ENCODE measurements around the gene KIAA0232.
"Not testable (repeated sequence)": the region's sequence is repeated elsewhere in the genome, so short reads cannot be mapped to it uniquely, and the experiment has no call there.

The KIAA0232 gene

DNA sequence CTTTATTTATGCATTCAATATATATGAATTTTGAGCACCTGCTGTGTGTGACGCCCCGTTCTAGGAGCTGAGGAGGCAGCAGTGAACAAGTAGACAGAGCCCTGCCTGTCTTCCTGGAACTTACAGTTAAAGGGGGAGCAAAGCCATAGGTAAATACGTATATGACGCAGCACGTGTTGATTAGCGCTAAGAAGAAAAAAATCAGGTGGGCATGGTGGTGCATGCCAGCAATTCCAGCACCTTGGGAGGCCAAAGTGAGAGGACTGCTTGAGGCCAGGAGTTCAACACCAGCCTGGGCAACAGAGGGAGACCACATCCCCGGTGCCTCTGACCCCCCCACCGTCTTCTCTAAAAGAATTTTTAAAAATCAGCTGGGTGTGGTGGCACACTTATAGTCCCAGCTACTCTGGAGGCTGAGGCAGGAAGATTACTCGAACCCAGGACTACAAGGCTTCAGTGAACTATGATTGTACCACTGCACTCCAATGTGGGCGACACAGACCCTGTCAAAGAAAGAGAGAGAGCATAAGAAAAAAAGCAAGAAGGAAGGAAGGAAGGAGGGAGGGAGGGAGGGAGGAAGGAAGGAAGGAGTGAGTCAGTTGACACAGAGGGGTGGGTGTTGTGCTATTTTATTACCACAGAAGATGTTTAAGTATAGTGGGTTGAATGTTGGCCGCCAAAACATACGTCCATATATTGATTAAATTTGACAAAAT, 5.4 kb upstream of the KIAA0232 start:
- no peak for DNase-seq

DNA sequence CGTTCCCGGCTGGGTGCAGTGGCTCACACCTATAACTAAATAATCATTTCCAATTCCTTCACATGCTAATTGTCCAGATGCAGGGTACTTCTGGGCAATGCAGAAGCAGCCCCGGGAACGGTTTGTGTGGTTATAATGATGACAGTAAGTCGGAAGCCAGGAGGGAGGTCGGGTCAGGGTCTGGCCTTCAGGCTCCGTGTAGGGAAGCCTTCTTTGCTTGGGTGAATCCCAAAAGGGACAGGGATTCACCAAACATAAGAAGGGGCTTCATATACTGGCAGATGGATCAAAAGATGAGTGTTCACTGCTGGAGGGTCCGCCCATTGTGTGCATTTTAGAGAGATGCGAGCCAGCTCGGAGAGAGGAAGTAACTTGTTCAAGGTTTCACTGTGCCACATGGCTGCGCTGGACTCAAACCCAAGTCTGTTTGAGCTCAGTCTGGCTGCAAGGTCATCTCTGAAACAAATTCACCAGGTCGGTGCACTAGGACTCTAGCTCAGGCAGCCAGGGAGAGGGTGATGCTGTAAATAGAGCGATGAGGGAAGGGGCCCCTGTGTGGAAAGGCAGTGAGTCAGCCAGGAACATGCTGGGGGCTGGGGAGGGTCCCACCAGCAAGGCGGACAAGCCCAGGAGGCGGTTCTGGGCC, 4.8 kb upstream of the KIAA0232 start:
- DNase-seq, result no peak

DNA sequence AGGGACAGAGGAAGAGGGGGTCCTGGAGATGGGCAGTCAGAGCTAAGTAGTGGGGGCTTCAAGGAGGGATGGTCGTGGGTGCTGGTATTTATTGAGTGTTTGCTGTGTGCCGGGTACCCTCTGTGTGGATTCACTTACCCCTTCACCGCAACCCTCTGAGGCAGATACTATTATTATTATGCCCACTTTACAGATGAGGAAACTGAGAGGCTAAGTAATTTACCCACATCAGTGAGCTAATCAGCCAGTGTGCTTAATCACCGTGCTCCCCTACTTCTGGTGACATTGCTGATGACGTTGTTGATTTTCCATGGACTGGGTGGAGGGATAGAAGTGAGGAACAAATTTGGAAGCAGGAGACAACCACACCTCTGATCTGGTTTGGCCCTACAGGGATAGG, 4.1 kb upstream of the KIAA0232 start:
- no peak for DNase-seq

DNA sequence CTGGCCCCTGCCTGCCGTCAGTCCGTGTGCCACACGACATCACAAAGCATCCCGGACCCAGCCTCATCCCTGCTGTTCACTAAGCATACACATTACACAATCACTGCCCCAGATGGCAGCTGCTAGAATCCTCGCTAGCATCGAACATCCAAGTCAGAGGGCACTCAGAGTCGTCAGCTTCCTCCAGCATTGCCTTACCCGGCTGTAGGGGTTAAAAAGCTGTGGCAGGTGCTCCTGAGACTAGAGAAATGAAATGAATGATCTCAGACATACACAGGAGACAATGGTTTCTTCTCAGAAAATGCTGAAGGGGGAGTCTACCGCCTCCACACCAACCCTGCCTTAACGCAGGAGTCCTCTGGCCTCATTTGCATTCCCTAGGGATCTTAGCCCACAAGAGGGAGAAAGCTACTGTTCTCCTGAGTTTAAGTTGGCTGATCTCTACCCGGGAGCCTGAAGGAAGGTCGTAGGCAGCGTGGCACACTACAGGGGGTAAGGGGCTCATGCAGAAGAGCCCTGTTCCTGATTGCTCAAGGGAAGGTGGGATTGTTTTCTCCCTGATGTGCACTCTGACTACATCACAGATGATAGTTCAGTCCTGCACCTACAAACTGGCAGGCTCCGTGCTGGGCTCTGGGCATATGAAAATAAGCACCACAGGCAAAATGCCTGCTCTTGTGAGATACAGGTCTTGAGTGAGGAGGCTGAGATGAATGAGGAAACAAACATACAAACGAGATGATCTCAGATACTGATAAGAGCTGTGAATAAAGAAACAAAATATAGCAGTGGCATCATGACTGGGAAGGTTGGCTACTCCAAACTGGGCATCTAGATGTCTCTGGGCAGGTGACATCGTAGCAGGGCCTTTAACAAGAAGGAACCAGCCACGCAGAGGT, 2.6 kb upstream of the KIAA0232 start:
- no peak for DNase-seq

DNA sequence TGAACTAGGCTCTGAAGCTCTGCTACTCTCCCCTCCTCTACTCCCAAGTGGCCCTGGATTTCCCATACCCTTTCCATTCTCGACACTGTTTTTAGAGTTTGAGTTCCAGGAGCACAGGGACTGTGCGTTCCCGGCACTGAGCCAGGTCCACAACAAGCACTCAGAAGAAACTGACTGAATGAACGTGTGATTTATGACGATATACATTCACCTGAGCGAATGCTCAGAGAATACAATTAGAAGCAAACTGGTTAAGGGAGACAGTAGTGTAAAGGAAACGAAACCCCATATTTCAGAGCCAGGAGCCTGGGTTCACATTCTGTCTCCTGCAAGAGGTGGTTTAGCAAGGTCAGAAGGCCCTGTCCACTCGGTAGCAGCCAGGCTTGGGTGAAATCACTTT, 1.4 kb upstream of the KIAA0232 start:
- no peak for DNase-seq

DNA sequence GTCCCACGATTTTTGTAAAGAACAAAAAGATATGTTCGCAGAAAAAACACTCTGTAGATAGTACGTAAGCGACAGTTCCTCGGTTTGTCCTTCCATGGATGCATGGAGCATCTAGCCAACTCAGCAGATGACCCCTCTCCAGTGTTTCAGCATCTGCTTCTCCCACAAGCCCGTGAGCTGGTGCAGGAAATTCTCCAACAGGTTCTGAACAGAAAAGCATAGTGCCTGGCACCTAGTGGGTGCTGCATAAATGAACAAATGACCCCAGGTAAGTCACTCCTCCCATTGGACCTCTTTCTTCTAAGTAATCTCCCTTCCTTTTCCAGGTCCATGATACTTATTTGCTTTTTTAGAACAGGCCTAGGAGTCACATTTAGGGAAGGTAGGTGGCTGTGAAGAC, 966 bp upstream of the KIAA0232 start:
- no peak for DNase-seq

DNA sequence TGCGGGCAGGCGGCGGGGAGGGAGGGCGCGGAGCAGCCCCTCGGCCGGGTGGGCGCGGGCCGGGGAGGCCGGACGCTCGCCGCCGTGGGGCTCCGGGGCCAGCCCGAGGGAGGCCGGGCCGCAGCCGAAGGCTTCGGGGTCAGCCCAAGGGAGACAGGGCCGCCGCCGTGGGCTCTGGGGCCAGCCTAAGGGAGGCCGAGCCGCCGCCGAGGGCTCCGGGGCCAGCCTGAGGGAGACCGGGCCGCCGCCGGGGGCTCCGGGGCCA, 251 bp downstream of the KIAA0232 start:
- DNase-seq, result no peak

DNA sequence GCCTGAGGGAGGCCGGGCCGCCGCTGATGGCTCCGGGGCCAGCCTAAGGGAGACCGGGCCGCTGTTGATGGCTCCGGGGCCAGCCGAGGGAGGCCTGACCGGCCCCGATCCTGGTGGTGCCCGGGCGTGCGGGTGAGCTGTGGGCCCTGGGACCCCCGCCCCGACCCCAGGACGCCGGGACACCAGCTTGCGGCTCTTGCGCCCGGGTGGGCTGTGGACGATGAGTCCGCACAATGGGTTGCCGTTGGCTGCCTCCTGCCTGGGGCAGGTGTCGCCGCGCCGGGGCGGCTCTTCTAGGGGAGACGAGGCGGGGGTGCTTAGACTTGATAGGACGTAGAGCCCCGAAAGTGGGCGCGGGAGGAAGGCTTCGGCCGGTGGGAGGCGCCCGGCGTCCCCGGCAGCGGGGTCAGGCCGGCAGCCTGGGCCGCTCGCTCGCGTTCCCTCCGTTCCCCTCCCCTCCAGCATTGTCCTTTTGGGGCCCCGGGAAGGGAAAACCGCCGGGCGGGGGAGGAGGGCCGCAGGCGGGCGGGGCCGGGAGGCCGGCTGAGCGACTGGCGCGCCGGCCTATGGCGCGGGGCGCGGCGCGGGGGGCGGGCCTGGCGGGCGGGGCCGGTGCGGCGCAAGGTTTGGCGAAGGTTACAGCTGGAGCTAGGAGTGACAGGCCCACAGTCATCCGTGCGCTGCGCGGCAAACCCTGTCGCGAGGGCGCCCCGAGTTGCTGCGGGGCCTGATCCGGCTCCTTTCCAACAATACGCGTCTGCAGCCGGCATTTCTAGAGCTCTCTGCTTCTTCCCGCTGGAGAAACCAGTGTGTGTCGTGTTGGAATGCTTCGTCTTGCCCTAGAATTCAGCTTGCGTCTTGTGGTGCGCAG, 819 bp downstream of the KIAA0232 start:
- peak; percentile 92 for DNase-seq

DNA sequence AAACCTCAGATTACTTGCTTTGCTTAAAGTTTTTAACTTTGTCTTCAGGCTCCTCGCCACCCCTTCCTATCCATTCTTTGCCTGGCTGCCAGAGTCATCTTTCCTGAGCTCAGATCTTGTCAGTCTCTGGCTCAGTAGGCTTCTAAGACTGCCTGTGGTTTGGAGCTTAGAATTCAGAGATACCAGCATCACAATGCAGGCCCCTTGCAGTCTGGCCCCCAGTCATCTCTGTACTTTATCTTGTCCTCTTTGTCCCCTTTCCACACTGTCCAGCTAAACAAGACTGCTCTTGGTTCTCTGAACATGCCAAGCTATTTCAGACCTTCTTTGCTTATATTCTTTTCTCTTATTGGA, 3.0 kb downstream of the KIAA0232 start:
- DNase-seq, result no peak

DNA sequence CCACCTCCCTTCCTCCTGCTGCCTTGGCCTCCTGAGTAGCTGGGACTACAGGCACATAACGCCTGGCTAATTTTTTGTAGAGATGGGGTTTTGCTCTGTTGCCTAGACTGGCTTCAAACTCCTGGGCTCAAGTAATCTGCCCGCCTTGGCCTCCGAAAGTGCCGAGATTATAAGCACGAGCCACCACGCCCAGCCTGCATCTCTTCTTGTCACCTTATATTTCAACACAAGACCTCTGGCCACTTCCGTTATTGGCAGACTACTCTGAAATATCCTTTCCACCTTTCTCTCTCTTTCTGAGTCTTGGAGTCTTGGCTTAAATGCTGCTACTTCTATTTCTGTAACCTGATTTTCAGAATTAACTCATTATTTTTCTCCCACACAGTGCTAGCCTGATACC, 5.6 kb downstream of the KIAA0232 start:
- DNase-seq, result no peak

DNA sequence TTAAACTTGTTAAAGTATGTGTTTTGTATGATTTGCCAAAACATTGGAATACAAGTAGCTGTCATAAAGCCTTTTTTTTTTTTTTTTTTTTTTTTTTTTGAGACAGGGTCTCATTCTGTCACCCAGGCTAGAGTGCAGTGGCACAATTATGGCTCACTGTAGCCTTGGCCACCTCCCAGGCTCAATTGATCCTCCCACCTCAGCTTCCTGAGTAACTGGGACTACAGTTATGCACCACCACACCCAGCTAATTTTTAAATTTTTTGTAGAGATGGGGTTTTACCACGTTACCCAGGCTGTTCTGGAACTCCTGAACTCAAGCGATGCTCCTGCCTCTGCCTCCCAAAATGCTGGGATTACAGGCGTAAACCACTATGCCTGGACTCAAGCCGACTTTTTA, 8.7 kb downstream of the KIAA0232 start:
- DNase-seq, result not testable (repeated sequence)

DNA sequence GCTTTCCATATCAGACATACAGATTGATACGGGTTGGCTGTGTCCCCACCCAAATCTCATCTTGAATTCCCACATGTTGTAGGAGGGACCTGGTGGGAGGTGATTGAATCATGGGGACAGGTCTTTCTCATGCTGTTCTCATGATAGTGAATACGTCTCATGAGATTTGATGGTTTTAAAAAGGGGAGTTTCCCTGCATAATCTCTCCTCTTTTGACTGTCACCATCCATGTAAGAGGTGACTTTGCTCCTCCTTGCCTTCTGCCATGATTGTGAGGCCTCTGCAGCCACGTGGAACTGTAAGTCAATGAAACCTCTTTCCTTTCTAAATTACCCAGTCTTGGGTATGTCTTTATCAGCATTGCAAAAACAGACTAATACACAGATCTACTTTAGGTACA, 9.3 kb downstream of the KIAA0232 start:
- DNase-seq, result not testable (repeated sequence)

DNA sequence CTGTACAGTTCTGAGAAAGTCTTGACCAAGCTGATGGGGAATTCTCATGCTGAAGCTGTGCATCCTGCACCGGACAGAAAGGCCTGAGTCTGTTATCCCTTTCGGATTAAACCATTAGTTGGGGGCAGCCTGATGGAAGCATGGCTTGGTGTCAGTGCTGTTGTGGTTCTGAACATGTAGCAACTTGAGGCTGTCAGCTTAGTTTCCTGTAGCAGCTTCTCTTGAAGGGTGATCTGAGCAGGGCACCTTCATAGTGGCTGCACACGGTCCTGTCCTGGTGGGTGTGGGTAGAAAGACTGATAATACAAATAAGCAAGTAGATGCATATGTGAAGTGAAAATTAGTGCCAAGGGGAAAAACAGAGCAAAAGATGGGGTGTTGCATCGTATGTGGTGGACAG, 11.7 kb downstream of the KIAA0232 start:
- no peak for DNase-seq

DNA sequence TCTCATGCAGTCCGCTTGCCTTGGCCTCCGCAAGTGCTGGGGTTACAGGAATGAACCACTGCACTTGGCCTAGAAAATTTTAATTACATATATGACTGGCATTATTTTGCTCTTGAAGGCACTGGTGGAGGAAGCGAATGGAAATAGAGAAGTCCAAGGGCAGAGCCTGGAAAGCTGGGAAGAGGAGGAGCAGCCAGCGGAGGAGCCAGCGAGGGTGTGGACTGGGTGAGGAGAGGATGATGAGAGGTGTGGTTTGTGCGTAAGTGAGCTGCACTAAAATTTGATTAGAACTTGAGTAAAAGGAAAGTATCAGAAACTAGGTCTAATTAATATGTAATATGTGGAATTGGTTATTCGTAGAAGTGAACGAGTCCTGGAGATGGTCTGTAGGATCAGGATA, 13.3 kb downstream of the KIAA0232 start:
- DNase-seq, result no peak

DNA sequence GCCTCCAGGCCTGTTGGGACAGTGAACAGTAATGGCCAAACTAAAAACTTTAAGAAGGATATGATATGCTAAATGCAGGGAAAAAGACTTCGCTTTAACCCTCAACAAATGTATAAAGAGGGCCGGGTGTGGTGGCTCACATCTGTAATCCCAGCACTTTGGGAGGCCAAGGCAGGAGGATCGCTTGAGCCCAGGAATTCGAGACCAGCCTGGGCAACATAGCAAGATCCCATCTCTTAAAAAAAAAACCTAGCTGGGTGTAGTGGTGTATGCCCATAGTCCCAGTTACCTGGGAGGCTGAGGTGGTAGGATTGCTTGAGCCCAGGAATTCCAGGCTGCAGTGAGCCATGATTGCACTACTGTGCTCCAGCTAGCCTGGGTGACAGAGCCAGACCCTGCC, 14.8 kb downstream of the KIAA0232 start:
- not testable (repeated sequence) for DNase-seq

DNA sequence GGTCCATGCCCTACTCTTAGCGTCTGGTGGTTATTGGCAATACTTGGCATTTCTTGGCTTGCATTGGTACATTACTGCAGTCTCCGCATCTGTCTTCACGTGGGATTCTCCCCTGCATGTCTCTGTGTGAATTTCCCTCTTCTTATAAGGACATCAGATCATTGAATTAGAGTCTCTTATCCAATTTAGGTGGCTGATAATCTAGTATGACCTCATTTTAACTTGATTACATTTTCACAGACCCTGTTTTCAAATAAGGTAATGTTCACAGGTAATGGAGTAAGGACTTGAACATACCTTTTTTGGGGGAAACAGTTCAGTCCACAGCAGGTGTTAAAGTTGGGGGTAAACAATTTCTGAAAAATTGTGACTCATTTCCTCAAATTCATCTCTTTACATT, 16.6 kb downstream of the KIAA0232 start:
- DNase-seq, result no peak

DNA sequence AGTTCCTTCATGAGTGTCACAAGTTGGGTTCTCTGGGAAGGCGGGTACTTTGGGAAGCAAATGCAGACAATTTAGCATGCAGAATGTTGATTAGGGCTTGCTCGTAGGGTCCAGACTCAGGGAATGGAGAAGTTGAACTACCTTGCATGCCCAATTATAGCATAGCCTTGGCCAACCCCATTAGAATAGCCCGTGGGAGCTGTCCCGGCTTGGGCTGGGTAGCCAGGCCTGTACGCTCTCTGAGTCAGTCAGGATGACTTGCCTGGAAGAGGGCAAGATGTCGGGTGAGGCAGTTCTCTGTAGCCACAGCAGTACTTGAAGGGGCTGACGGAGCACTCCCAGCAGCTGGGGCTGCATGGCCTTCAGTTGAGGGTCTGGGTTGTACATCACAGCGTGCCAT, 19.5 kb downstream of the KIAA0232 start:
- DNase-seq, result no peak

DNA sequence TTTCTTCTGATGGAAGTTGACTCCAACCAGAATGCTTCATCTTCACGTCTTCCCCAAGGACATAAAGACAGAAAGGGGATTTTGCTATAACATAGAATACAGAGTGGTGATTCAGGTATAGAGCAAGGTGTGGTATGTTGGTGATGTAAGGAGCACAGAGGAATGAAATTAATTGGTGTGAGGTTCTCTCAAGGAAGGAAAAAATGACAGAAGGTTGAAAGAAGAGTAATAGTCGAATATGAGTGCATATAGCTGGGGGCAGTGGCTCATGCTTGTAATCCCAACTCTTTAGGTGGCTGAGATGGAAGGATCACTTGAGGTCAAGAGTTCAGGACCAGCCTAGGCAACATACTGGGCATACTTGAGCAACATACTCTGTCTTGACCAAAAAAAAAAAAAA, 20.1 kb downstream of the KIAA0232 start:
- DNase-seq, result no peak

DNA sequence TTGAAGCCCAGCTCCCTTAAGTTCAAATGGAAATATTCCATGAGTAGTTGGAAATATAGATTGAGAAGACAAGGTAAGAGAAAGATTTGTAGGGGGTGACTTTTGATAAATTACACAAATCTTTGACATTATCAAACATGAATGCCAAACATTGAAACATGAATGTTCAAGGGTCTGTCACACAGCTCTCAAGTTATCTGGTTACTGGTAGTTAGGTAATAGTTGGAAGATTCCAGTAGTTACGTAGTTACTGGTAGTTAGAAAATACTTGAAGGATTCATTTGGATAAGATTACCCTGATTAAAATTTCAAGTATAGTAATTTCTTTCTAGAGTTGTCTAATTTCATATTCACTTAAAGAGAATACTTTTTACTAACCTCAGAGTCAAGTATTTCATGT, 20.7 kb downstream of the KIAA0232 start:
- DNase-seq, result no peak

DNA sequence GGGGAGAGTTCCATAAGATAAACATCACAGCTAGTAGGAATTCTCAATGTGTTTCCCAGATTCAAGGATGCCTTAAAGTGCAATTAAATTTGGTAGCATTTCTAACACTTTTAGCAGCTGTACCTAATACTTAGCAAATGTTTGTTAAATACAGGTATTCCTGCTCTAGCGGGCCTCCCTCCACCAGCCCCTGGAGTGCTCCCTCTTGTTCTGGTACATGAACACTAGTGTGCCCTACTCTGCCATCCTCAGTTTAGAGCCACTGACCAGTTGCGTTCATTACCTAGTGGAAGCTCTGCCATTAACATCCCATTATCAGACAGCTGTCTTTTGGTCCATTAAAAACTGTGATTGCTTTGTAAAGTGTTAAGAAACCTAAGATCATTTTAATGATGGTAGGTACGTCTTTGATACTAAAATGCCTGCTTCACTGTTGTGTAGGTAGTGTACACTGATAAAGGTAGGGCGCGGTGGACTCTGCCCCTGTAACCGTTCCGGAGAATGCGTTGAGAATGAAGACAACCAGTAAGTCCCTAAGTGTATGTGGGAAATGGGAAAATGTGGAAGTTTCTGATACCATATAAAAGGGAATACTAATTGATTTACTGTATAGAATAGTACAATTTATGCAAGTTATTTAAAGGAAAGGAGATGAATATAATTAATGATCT, 21.7 kb downstream of the KIAA0232 start:
- no peak for DNase-seq

DNA sequence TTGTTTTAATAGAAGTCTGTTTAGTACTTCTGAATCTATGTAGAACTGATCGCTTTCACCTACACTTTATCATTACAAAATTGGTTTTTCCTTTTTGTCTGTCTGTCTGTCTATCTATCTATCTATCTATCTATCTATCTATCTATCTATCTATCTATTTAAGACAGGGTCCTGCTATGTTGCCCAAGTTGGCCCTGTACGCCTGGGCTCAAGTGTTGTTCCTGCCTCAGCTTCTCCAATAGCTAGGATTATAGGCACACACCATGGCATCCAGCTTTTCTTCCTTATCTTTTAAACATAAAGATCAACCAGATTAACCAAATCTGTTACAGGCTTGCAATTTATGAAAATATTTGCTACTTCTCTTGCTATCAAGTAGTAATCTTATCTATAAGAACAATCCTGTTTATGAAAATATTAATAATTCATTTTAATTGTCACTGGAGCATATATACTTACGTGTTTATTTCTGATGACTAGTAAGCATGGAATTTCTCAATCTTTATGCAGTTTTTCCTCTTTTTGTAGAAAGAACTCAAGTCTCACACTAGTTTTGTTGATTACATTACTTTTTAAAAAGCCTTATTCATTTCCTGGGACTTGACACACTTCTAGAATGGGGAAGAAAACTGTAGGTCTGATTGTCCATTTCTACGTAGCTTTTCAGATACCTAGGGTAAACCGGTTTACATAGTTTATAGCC, 24.5 kb downstream of the KIAA0232 start:
- no peak for DNase-seq

DNA sequence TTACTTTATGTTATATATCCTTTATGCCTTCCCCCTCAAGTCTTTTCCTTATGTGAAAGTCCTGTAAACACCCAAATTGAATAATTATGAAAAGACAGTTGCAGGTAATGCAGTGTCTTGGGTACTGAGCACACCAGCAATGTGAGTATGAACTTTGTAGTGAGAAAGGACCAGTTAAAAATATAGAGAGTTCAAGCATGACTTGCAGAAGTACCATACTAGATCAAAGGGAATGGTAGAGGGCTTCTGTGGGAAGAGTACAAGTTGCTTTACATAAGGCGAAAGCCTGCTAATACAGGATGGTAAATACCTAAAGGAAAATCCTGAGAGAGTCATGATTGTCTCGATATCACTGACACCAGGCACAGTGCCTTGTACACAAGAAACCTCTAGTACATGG, 25.7 kb downstream of the KIAA0232 start:
- DNase-seq, result no peak
